GM18517 (cell line): ENCODE measurements around the gene GCA.

ENCODE experiments used
- ATAC-seq: cut with Tn5 transposase; IDR thresholded peaks from one replicate; pipeline ENCODE4 v1.9.1; 2021; ENCODE audit warnings: mild to moderate bottlenecking, moderate library complexity; ENCODE audit not compliant: unreplicated experiment

Gene GCA, protein sequence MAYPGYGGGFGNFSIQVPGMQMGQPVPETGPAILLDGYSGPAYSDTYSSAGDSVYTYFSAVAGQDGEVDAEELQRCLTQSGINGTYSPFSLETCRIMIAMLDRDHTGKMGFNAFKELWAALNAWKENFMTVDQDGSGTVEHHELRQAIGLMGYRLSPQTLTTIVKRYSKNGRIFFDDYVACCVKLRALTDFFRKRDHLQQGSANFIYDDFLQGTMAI

DNA sequence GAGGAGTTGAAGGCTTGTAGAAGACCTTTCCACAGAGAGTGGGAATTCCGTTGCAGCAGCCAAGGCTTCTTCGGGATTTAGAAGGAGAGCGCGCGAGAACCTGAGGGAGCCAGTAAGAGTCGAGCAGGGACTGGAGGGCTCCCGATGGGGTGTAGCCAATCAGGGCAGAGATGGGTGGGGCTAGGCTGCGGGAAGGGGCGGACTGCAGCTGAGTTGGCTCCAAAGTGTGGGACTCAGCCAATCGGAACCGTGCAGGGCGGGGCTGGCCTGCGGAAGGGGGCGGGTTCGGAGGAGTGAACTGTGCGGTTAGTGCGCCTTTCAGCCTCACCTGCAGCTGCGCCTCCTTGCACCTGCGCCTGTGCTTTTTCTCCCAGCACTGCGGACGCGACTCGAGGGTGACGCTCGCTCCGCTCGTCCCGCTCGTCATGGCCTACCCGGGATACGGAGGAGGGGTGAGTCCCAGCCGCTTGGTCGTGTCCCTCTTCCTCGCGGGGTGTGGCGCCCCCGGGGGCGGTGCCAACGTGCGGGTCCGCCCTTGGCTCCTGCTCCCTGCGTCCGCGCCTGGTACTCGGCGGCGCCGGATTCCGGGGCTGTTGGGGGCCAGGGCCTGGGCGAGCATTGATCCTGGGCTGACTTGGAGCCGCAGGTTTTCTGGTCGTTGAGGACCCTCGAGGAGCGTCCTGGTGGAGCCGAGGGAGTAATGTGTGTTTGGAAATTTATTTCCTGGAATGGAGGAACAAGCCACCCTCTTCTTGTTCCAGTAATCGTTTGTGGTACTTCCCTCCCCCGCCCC lies at the start of gene GCA:
Gene GCA (plus strand): TSS at position 309 of the 793 bp plus-strand sequence. CDS start 117 bp downstream, at position 426.
- peak; percentile 98 for ATAC-seq

DNA sequence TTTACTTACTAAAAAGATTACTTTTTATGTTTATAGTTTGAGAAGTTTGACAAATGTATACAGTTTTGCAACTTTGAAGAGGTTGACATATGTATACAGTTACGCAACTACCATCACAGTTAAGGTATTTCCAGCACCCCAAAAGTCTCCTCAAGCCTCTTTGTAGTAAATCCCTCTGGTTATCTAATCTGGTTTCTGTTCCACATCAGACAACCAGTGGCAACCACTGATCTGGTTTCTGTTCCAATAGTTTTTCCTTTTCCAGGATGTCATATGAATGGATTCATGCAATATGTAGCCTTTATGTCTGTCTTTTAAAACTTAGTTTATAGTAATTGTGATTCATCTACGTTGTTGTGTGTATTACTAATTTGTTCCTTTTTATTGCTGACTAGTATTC lies 48.9 kb upstream of the GCA start:
- ATAC-seq: no peak

DNA sequence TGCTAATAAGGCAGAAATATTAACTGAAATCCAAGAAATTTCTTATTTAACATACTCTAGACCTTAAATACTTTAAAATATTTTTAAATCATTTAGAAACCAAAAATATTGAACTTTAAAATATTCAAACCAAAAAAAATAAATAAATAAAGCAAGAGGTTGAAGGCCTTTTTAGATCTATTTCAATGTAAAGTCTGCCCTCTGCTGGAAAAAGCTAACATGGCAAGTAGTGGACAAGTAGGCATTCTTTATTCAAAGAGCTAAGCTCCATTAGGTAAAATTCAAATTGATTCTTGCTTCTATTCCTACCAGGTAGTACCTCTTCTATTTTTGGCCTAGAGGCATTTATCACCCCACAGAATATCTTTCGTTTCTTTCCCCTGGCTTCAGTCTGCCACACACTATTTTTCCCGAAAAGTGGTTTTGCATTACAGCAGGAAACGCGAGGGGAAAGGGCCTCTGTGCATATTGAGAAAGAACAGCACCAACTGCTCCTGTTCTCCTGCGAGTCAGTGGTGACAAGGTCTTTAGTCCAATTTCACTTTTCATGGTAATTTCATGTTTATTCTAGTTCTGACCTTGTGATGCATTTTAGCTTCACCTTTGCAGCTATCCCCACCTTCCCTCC lies 45.9 kb upstream of the GCA start:
- ATAC-seq: peak; percentile 63

GRCh38 chr2:162298669-162299335 lies 45.1 kb upstream of the GCA start:
- no peak for ATAC-seq

DNA sequence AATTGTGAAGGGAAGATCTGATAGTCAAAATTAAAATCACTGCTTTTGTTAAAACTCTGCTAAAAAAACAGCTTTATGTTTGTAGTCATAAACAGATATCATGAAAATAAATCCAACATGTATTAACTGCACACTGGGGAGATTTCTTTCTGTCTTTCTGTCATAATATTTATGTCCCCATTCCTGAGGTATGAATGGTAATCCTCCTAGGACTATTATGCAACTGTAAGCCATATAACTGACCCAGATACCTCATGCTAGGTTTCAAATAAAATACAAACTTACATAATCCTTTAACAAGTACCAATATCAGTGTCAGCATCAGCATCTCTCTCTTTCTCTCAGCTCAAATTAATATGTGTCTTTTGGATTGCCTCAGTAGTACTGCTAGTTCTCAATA lies 43.7 kb upstream of the GCA start:
- no peak for ATAC-seq

GRCh38 chr2:162301151-162301804 lies 42.7 kb upstream of the GCA start:
- peak; percentile 78 for ATAC-seq

- ATAC-seq: no peak
Measured at GRCh38 chr2:162301877-162302276, 42.1 kb upstream of the GCA start.

- ATAC-seq: no peak
Measured at GRCh38 chr2:162305901-162306300, 38.0 kb upstream of the GCA start.

- peak; percentile 67 for ATAC-seq
Measured at GRCh38 chr2:162308747-162309503, 35.0 kb upstream of the GCA start.

- no peak for ATAC-seq
Measured at GRCh38 chr2:162312853-162313252, 31.1 kb upstream of the GCA start.

DNA sequence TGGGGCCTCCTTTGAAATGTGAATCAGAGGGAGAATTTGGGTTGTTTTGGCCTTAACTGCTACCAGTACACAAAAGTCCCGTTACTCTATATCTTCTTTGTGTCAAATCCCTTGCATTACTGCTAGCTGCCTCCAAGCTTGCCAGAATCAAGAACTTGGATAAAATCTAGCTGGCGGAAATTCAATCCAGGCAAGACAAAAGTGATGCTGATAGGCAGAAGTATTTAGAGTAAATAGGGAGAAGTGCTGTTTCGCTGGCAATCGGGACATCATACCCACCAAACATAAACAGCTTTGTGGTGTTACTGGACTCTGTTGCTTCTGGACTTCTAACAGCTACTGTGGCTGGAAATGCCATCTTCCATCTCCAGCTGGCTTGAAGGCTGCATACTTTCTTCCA lies 28.0 kb upstream of the GCA start:
- no peak for ATAC-seq

DNA sequence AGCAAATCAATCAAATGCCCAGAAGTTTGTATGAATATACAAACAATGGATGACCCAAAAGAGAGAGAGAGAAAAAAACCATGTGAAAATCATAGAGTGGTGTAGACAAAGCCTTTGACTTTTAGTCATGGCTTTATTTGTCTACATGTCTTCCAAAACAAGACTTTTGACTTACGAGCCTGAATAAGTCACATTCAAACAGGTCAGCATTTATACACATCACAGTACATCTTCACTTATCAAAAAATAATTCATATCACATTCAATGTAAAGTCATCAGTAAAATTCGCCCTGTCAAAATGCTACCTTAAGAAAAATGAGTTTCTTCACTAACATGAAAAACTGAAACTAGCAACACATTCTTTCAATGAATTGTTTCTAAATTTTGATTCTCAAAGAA lies 27.3 kb upstream of the GCA start:
- no peak for ATAC-seq

- ATAC-seq: no peak
Measured at GRCh38 chr2:162317058-162317742, 26.7 kb upstream of the GCA start.

- peak; percentile 6 for ATAC-seq
Measured at GRCh38 chr2:162317861-162318327, 26.0 kb upstream of the GCA start.

DNA sequence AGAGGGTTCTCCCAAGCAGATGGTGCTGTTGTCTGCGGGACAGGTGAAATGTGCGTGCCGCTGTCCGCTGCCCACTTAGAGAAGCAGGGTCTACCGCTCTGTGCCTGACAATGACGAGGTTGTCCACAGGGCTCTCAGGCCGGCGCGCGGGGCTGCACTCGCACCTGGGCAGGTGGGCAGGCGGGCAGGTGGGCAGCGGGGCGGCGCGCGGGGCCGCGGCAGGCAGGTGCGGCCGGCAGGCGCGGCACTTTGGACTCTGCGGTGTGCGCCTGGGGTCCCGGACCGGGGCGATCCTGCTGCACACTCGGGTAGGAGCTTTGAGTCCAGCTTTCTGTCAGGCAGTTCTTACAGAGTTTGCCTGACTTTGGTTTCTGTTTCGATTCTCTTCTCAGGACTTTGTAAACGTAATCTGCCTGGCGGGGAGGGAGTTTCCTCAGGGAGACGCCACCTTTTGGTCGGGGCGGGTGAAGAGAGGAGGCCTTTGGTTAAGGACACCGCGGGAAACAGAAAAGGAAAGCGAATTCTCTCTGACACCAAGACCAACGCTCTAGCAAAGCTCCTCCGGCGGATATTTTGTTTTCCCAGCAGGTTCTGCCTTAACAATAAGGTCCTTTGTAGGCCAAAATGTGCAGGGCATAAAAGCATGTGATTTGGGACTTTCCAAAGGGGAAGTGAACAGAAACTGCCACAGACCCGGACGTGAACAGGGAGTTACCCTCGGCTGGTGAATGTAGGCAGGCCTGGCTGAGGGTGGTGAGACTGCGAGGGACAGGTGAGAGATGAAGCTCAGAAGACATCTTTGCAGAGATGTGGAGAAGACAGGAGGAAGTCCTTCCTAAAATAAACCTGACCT lies 25.4 kb upstream of the GCA start, which contains the start of gene IFIH1:
Gene IFIH1 (minus strand): TSS at position 357 of the 853 bp plus-strand sequence. CDS start 377 bp downstream, outside the sequence.
- peak; percentile 84 for ATAC-seq

DNA sequence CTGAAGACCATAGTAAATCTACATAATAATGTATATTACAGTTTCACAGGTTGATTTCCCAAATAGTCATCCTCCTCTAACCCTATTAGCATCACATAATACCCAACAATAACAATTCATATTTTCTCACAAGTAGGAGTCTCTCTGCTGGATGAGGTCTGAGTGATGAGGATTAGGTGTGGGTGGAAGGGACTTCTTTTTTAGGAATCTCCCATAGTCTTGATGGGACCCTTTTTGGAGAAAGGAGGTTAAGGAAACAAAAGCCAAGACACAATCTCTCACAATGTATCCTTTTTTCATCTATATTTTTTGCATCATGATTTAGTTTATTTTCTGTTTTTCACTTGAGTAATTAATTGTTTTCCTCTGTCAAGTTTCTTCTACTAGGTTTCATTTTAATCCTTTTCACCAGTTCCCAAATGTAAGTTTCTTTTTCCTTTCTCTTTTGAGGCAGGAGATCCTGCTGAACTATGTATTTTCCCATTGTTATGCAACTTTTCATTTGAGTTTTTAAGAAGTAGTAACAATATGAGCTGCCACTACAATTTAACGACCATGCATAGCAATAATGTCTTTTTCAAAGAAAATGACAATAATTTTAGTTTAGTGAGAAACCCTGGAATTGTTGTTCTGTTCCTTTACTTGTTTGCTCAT lies 22.9 kb upstream of the GCA start:
- ATAC-seq: no peak

DNA sequence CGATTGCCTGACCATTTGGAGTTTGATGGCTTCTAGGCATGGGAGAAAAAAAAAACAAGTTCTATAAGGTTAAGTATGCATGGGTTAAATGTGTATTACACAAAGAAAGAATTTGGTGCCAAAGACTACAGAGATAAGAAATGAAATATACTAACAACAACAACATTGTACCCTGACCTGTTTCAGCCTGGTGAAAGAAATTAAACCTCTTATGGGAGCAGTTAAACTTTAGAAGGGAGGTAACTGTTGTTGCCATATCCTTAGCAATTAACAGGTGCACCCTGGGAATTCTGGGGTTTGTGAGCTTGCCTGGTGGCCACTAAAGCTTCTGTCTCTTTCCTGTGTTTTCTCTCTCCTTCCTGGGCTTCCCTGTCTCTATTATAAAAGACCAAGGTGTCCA lies 19.0 kb upstream of the GCA start:
- ATAC-seq: no peak
